Liver (tissue), 9 donors: Measurements from ENCODE around the gene CIITA. TPM values are rescaled to one million over a fixed set of nuclear protein-coding genes. Genes with fewer than 3 reads are reported as not detected.

Experiments used
- DNase-seq: peaks from one replicate; pipeline ENCODE4 v3.0.0-alpha.2; 2017; ENCODE audit warnings: low spot score
- H3K27ac ChIP-seq, 2 donors: one replicate each; pipeline ENCODE4 v1.7.0; 2013; ENCODE audit warnings: inconsistent platforms in 2 of 2, low read length in 2 of 2, control low read depth in 1 of 2, low read depth in 1 of 2, mild to moderate bottlenecking in 1 of 2
- H3K27me3 ChIP-seq, 4 donors: one replicate each; pipeline versions ENCODE4 v1.6.1 to v1.7.0; 2013; ENCODE audit warnings: low read length in 3 of 4, inconsistent platforms in 1 of 4, mild to moderate bottlenecking in 1 of 4, moderate library complexity in 1 of 4; ENCODE audit not compliant: control insufficient read depth in 4 of 4, insufficient read depth in 4 of 4
- H3K36me3 ChIP-seq, 4 donors: one replicate each; pipeline versions ENCODE4 v1.6.1 to v1.7.0; 2013; ENCODE audit warnings: low read length in 3 of 4, mild to moderate bottlenecking in 3 of 4, low read depth in 1 of 4, moderate library complexity in 1 of 4; ENCODE audit not compliant: control insufficient read depth in 4 of 4, insufficient read depth in 3 of 4
- H3K4me1 ChIP-seq, 4 donors: one replicate each; pipeline versions ENCODE4 v1.6.1 to v1.7.0; 2013; ENCODE audit warnings: low read length in 3 of 4, mild to moderate bottlenecking in 3 of 4, moderate library complexity in 1 of 4; ENCODE audit not compliant: control insufficient read depth in 4 of 4, insufficient read depth in 4 of 4
- H3K4me3 ChIP-seq, 3 donors: one replicate each; pipeline versions ENCODE4 v1.6.1 to v1.7.0; 2013; ENCODE audit warnings: low read length in 3 of 3, control low read depth in 1 of 3, low read depth in 1 of 3, mild to moderate bottlenecking in 1 of 3
- H3K9ac ChIP-seq, 2 donors: one replicate each; pipeline ENCODE4 v1.7.0; 2013; ENCODE audit warnings: low read length in 2 of 2, mild to moderate bottlenecking in 2 of 2, moderate library complexity in 2 of 2, control low read depth in 1 of 2, low read depth in 1 of 2
- H3K9me3 ChIP-seq, 4 donors: one replicate each; pipeline versions ENCODE4 v1.6.1 to v1.7.0; 2013; ENCODE audit warnings: low read length in 3 of 4; ENCODE audit not compliant: control insufficient read depth in 4 of 4
- EGR1 ChIP-seq, 2 donors: IDR thresholded peaks; 2 replicates each; pipeline ENCODE4 v1.6.1; 2016 to 2018; ENCODE audit warnings: antibody characterized with exemption in 2 of 2, low read depth in 2 of 2
- FOXA1 ChIP-seq: IDR thresholded peaks from 2 replicates; pipeline ENCODE4 v1.6.1; 2016; ENCODE audit warnings: antibody characterized with exemption
- HNF4A ChIP-seq, 2 donors: conservative IDR thresholded peaks; 2 replicates each; pipeline ENCODE4 v1.6.1; 2016; ENCODE audit warnings: antibody characterized with exemption in 2 of 2, mild to moderate bottlenecking in 2 of 2
- JUND ChIP-seq, 2 donors: IDR thresholded peaks; 2 replicates each; pipeline ENCODE4 v1.6.1; 2016; ENCODE audit warnings: antibody characterized with exemption in 2 of 2
- NR2F2 ChIP-seq: IDR thresholded peaks from 2 replicates; pipeline ENCODE4 v1.6.1; 2016; ENCODE audit warnings: antibody characterized with exemption
- RAD21 ChIP-seq, 2 donors: IDR thresholded peaks; 2 replicates each; pipeline ENCODE4 v1.6.1; 2016; ENCODE audit warnings: antibody characterized with exemption in 2 of 2, mild to moderate bottlenecking in 2 of 2
- RXRA ChIP-seq, 2 donors: IDR thresholded peaks; 2 replicates each; pipeline ENCODE4 v1.6.1; 2017 to 2018; ENCODE audit warnings: antibody characterized with exemption in 2 of 2, mild to moderate bottlenecking in 1 of 2
- SP1 ChIP-seq: IDR thresholded peaks from 2 replicates; pipeline ENCODE4 v1.6.1; 2018; ENCODE audit warnings: antibody characterized with exemption, mild to moderate bottlenecking
- TAF1 ChIP-seq: conservative IDR thresholded peaks from 2 replicates; pipeline ENCODE4 v1.6.1; 2016; ENCODE audit warnings: antibody characterized with exemption, mild to moderate bottlenecking
- YY1 ChIP-seq: IDR thresholded peaks from 2 replicates; pipeline ENCODE4 v1.6.1; 2016; ENCODE audit warnings: antibody characterized with exemption, mild to moderate bottlenecking
- WGBS: extraction: QIAGEN DNeasy Blood & Tissue Kit; methylation state at CpG from one replicate; pipeline ENCODE4 v1.1.7; 2013; 5-methylcytosine and 5-hydroxymethylcytosine counted together
- polyA plus RNA-seq, 2 donors: library from polyadenylated mRNA; stranded (reverse) in 1 of 2; unstranded in 1 of 2; fragments of 200-250 nt in 1 of 2; fragments of >200 nt in 1 of 2; fragmentation: Nextera tagmentation in 1 of 2; extraction: Ambion mirVana in 1 of 2; gene quantifications; one replicate each; pipeline versions ENCODE4 v1.2.1 to v1.2.3, GENCODE V29; 2013 to 2015
- total RNA-seq, 2 donors: library from RNA; depleted of rRNA; stranded (reverse); fragments of >200 nt; gene quantifications; one replicate each; pipeline ENCODE4 v1.2.3, GENCODE V29; 2014
- TF ChIP-seq, protein P1 (sequence below): fragments of 150-350 bp; IDR thresholded peaks from 2 replicates; pipeline ENCODE4 v1.5.1; 2017; ENCODE audit warnings: improper control_type of control experiment, low read depth, low read length; ENCODE audit not compliant: missing input control
- donor health status: healthy.
- donor health status: healthy.
- donor health status: healthy.
- donor health status: healthy.
- donor health status: healthy.

CIITA gene
- total and polyA plus RNA-seq, 4 donors, result 1.6 to 4.2 (median 2.2) TPM

- TF ChIP-seq, protein P1, sequence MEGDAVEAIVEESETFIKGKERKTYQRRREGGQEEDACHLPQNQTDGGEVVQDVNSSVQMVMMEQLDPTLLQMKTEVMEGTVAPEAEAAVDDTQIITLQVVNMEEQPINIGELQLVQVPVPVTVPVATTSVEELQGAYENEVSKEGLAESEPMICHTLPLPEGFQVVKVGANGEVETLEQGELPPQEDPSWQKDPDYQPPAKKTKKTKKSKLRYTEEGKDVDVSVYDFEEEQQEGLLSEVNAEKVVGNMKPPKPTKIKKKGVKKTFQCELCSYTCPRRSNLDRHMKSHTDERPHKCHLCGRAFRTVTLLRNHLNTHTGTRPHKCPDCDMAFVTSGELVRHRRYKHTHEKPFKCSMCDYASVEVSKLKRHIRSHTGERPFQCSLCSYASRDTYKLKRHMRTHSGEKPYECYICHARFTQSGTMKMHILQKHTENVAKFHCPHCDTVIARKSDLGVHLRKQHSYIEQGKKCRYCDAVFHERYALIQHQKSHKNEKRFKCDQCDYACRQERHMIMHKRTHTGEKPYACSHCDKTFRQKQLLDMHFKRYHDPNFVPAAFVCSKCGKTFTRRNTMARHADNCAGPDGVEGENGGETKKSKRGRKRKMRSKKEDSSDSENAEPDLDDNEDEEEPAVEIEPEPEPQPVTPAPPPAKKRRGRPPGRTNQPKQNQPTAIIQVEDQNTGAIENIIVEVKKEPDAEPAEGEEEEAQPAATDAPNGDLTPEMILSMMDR, result peak; percentile 98
These were observed 41.4 kb downstream of the CIITA start (continued) for GRCh38 chr16:10918294-10919002.

- Histone ChIP-seq H3K27ac (no peak overlapping the region), H3K27me3 (no peaks in the 10 kb centered on the region), H3K4me1 (peaks cover 11 to 45% (median 38%) of the 10 kb centered on the region in 4 donors), H3K9ac (no peak overlapping the region), H3K9me3 (no peaks in the 10 kb centered on the region), H3K36me3 (no peaks in the 10 kb centered on the region), H3K4me3 (no peak overlapping the region)
- WGBS, result 60% methylated on average over 7 of the region's 7 CpGs
- TF ChIP-seq JUND (IDR thresholded peaks at IDR 0.05) (no peak), RXRA (IDR thresholded peaks at IDR 0.05) (no peak), RAD21 (IDR thresholded peaks at IDR 0.05) (peak in 1 of 2 donors; percentile 25), TAF1 (no peak)
- no peak for DNase-seq
These were observed 42.0 kb downstream of the CIITA start for GRCh38 chr16:10919003-10919351.

GRCh38 chr16:10920726-10921427, 43.9 kb downstream of the CIITA start:
- Histone ChIP-seq H3K4me3 (no peak overlapping the region), H3K4me1 (peaks cover 16 to 62% (median 54%) of the 10 kb centered on the region in 4 donors), H3K9ac (no peak overlapping the region), H3K9me3 (no peaks in the 10 kb centered on the region), H3K36me3 (peaks cover 0 to 8% (median 2%) of the 10 kb centered on the region in 4 donors), H3K27ac (peak overlapping the region; percentile 68 to 86), H3K27me3 (no peaks in the 10 kb centered on the region)
- 30% methylated on average over 15 of the region's 15 CpGs for WGBS
- DNase-seq, result no peak
- TF ChIP-seq NR2F2 (no peak), SP1 (peak; percentile 29), HNF4A (conservative IDR thresholded peaks at IDR 0.05) (peak in 1 of 2 donors; percentile 18), RAD21 (IDR thresholded peaks at IDR 0.05) (peak in 1 of 2 donors; percentile 7), EGR1 (IDR thresholded peaks at IDR 0.05; ENCODE audit: low read depth in 2 of 2) (no peak), FOXA1 (no peak), RXRA (IDR thresholded peaks at IDR 0.05) (peak in 1 of 2 donors; percentile 47)

- H3K36me3 ChIP-seq, result peaks cover 0 to 9% (median 2%) of the 10 kb centered on the region in 4 donors
- no peak overlapping the region for H3K9ac ChIP-seq
- H3K9me3 ChIP-seq, result no peaks in the 10 kb centered on the region
- H3K4me3 ChIP-seq, result no peak overlapping the region
- WGBS, result 39% methylated on average over 10 of the region's 10 CpGs
- H3K27me3 ChIP-seq, result no peaks in the 10 kb centered on the region
- TF ChIP-seq YY1 (peak; percentile 25), SP1 (no peak), RXRA (IDR thresholded peaks at IDR 0.05) (peak in 1 of 2 donors; percentile 7)
- peaks cover 13 to 67% (median 61%) of the 10 kb centered on the region in 4 donors for H3K4me1 ChIP-seq
- no peak for DNase-seq
- peak overlapping the region; percentile 68 to 86 for H3K27ac ChIP-seq
These were observed 44.7 kb downstream of the CIITA start for GRCh38 chr16:10921536-10922327.
